K562 (cell line): ENCODE data around the gene MFAP2.

Experiments used
- GABPB2 ChIP-seq: fragments of 250-450 bp; sonication (Bioruptor Pico); conservative IDR thresholded peaks from 2 replicates; pipeline ENCODE4 v1.5.1; 2021; ENCODE audit warnings: mild to moderate bottlenecking
- HDGF ChIP-seq: fragments of 450-650 bp; IDR thresholded peaks from 2 replicates; pipeline ENCODE4 v1.6.1; 2016
- POLR2A ChIP-seq: fragments of 450-650 bp; conservative IDR thresholded peaks from 2 replicates; pipeline ENCODE4 v1.6.1; 2016
- RERE ChIP-seq: sonication (generic); formaldehyde crosslinking; IDR thresholded peaks from 2 replicates; pipeline ENCODE4 v1.8.0; 2023; ENCODE audit warnings: missing genetic modification reagents, mild to moderate bottlenecking, borderline replicate concordance
- SAP30 ChIP-seq: fragments of 200-600 bp; sonication (generic); IDR thresholded peaks from 2 replicates; pipeline ENCODE4 v1.6.1; 2012; ENCODE audit warnings: borderline replicate concordance, low read depth, mild to moderate bottlenecking, moderate library complexity, low read length, control low read depth, inconsistent platforms; ENCODE audit not compliant: insufficient read depth, poor library complexity, severe bottlenecking
- SFPQ ChIP-seq: fragments of 200-400 bp; formaldehyde crosslinking; IDR thresholded peaks from 2 replicates; pipeline ENCODE4 v1.6.1; 2017; ENCODE audit warnings: mild to moderate bottlenecking, low read depth, low read length, moderate library complexity
- SMC3 ChIP-seq: conservative IDR thresholded peaks from 2 replicates; pipeline ENCODE4 v1.6.1; 2011; ENCODE audit warnings: low read depth, low read length, improper control_type of control experiment; ENCODE audit not compliant: insufficient read depth
- SRSF9 ChIP-seq: fragments of 200-400 bp; formaldehyde crosslinking; IDR thresholded peaks from 2 replicates; pipeline ENCODE4 v1.6.1; 2017; ENCODE audit warnings: low read depth, low read length, borderline replicate concordance
- STAG1 ChIP-seq: sonication (generic); formaldehyde crosslinking; IDR thresholded peaks from 2 replicates; pipeline ENCODE4 v1.5.0; 2020; ENCODE audit warnings: missing genetic modification reagents, borderline replicate concordance
- TEAD4 ChIP-seq, 2 experiments: sonication (generic) in 1 of 2; formaldehyde crosslinking in 1 of 2; IDR thresholded peaks; 2 replicates each; pipeline versions ENCODE4 v1.6.1 to v1.8.0; 2012 to 2022; ENCODE audit warnings: borderline replicate concordance in 1 of 2, inconsistent platforms in 1 of 2, low read length in 1 of 2, mild to moderate bottlenecking in 1 of 2, missing genetic modification reagents in 1 of 2
- UBTF ChIP-seq, 2 experiments: IDR thresholded peaks; 2 replicates each; pipeline ENCODE4 v1.6.1; 2012; ENCODE audit warnings: improper control_type of control experiment in 2 of 2, low read depth in 2 of 2, low read length in 2 of 2, borderline replicate concordance in 1 of 2
- USF2 ChIP-seq: sonication (generic); formaldehyde crosslinking; IDR thresholded peaks from 2 replicates; pipeline ENCODE4 v1.5.0; 2020; ENCODE audit warnings: missing genetic modification reagents
- TF ChIP-seq, protein P1 (sequence below): fragments of 200-800 bp; sonication (Bioruptor generic); IDR thresholded peaks from 2 replicates; pipeline ENCODE4 v1.6.1; 2016; ENCODE audit warnings: missing genetic modification characterization, missing compliant biosample characterization

GRCh38 chr1:16986113-16986512 is 5.7 kb upstream of the MFAP2 start:
- TF ChIP-seq RERE (CRISPR knock-in tag) (no peak), POLR2A (no peak), SFPQ (no peak), SAP30 (no peak), STAG1 (CRISPR knock-in tag) (no peak), UBTF (IDR thresholded peaks at IDR 0.05; ENCODE audit: borderline replicate concordance in 1 of 2, low read depth in 2 of 2, low read length in 2 of 2) (no peak), SMC3 (no peak), USF2 (no peak), HDGF (no peak), TEAD4 (IDR thresholded peaks at IDR 0.05; ENCODE audit: low read length) (no peak), TEAD4 (CRISPR knock-in tag; IDR thresholded peaks at IDR 0.05; ENCODE audit: borderline replicate concordance) (no peak), GABPB2 (CRISPR knock-in tag) (no peak), SRSF9 (no peak)
- TF ChIP-seq, protein P1, sequence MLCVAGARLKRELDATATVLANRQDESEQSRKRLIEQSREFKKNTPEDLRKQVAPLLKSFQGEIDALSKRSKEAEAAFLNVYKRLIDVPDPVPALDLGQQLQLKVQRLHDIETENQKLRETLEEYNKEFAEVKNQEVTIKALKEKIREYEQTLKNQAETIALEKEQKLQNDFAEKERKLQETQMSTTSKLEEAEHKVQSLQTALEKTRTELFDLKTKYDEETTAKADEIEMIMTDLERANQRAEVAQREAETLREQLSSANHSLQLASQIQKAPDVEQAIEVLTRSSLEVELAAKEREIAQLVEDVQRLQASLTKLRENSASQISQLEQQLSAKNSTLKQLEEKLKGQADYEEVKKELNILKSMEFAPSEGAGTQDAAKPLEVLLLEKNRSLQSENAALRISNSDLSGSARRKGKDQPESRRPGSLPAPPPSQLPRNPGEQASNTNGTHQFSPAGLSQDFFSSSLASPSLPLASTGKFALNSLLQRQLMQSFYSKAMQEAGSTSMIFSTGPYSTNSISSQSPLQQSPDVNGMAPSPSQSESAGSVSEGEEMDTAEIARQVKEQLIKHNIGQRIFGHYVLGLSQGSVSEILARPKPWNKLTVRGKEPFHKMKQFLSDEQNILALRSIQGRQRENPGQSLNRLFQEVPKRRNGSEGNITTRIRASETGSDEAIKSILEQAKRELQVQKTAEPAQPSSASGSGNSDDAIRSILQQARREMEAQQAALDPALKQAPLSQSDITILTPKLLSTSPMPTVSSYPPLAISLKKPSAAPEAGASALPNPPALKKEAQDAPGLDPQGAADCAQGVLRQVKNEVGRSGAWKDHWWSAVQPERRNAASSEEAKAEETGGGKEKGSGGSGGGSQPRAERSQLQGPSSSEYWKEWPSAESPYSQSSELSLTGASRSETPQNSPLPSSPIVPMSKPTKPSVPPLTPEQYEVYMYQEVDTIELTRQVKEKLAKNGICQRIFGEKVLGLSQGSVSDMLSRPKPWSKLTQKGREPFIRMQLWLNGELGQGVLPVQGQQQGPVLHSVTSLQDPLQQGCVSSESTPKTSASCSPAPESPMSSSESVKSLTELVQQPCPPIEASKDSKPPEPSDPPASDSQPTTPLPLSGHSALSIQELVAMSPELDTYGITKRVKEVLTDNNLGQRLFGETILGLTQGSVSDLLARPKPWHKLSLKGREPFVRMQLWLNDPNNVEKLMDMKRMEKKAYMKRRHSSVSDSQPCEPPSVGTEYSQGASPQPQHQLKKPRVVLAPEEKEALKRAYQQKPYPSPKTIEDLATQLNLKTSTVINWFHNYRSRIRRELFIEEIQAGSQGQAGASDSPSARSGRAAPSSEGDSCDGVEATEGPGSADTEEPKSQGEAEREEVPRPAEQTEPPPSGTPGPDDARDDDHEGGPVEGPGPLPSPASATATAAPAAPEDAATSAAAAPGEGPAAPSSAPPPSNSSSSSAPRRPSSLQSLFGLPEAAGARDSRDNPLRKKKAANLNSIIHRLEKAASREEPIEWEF = no peak
